ENCODE measurements around the gene FBN1.

FBN1 gene

GRCh38 chr15:48538941-48539340, 106.6 kb downstream of the FBN1 start:
- Histone ChIP-seq H3K4me1 (0 out of 2 replicates have a peak, but pooled peaks cover 3% of the 10 kb centered on the region), H3K27me3 (ENCODE audit: low read depth) (no peaks in the 10 kb centered on the region), H3K9me3 (no peaks in the 10 kb centered on the region), H3K4me3 (no peak overlapping the region), H3K36me3 (replicated peaks) (no peaks in the 10 kb centered on the region)
- in situ Hi-C loops (cut with MboI; ENCODE audit: low sequenced_read_pairs) = no loop called here
- DNase-seq (ENCODE audit: low spot score in 2 of 2) = no peak

- no peak for DNase-seq (ENCODE audit: low spot score in 2 of 2)
- H3K4me3 ChIP-seq = no peak overlapping the region
- H3K27me3 ChIP-seq (ENCODE audit: low read depth) = no peaks in the 10 kb centered on the region
- H3K36me3 ChIP-seq (replicated peaks) = no peaks in the 10 kb centered on the region
- H3K9me3 ChIP-seq = no peaks in the 10 kb centered on the region
- in situ Hi-C loops (cut with MboI; ENCODE audit: low sequenced_read_pairs) = no loop called here
- 0 out of 2 replicates have a peak, but pooled peaks cover 3% of the 10 kb centered on the region for H3K4me1 ChIP-seq
Measured at GRCh38 chr15:48537271-48538113, 108.0 kb downstream of the FBN1 start.

- H3K27me3 ChIP-seq (ENCODE audit: low read depth) = no peaks in the 10 kb centered on the region
- DNase-seq (ENCODE audit: low spot score in 2 of 2) = no peak
- H3K4me1 ChIP-seq = no peaks in the 10 kb centered on the region
- in situ Hi-C loops (cut with MboI; ENCODE audit: low sequenced_read_pairs) = no loop called here
- no peaks in the 10 kb centered on the region for H3K36me3 ChIP-seq (replicated peaks)
- H3K9me3 ChIP-seq = no peaks in the 10 kb centered on the region
- H3K4me3 ChIP-seq = no peak overlapping the region
Measured at GRCh38 chr15:48536681-48537091, 108.8 kb downstream of the FBN1 start.

- no peaks in the 10 kb centered on the region for H3K27me3 ChIP-seq (ENCODE audit: low read depth)
- no peaks in the 10 kb centered on the region for H3K4me1 ChIP-seq
- no peaks in the 10 kb centered on the region for H3K9me3 ChIP-seq
- no peaks in the 10 kb centered on the region for H3K36me3 ChIP-seq (replicated peaks)
- no peak overlapping the region for H3K4me3 ChIP-seq
- in situ Hi-C loops (cut with MboI; ENCODE audit: low sequenced_read_pairs) = no loop called here
- no peak for DNase-seq (ENCODE audit: low spot score in 2 of 2)
Measured at GRCh38 chr15:48533982-48534381, 111.5 kb downstream of the FBN1 start.

- Histone ChIP-seq H3K4me1 (no peaks in the 10 kb centered on the region), H3K36me3 (replicated peaks) (no peaks in the 10 kb centered on the region), H3K27me3 (ENCODE audit: low read depth) (no peaks in the 10 kb centered on the region), H3K4me3 (no peak overlapping the region), H3K9me3 (no peaks in the 10 kb centered on the region)
- no peak for DNase-seq (ENCODE audit: low spot score in 2 of 2)
- in situ Hi-C loops (cut with MboI; ENCODE audit: low sequenced_read_pairs) = no loop called here
Measured at GRCh38 chr15:48532946-48533345, 112.6 kb downstream of the FBN1 start.

- no peaks in the 10 kb centered on the region for H3K9me3 ChIP-seq
- no peaks in the 10 kb centered on the region for H3K27me3 ChIP-seq (ENCODE audit: low read depth)
- no peak overlapping the region for H3K4me3 ChIP-seq
- no peak for DNase-seq (ENCODE audit: low spot score in 2 of 2)
- in situ Hi-C loops (cut with MboI; ENCODE audit: low sequenced_read_pairs) = no loop called here
- H3K36me3 ChIP-seq (replicated peaks) = no peaks in the 10 kb centered on the region
- H3K4me1 ChIP-seq = no peaks in the 10 kb centered on the region
Measured at GRCh38 chr15:48530528-48530927, 115.0 kb downstream of the FBN1 start.

GRCh38 chr15:48528921-48529320, 116.6 kb downstream of the FBN1 start:
- Histone ChIP-seq H3K4me1 (no peaks in the 10 kb centered on the region), H3K36me3 (replicated peaks) (no peaks in the 10 kb centered on the region), H3K4me3 (no peak overlapping the region), H3K27me3 (ENCODE audit: low read depth) (no peaks in the 10 kb centered on the region), H3K9me3 (no peaks in the 10 kb centered on the region)
- DNase-seq (ENCODE audit: low spot score in 2 of 2) = no peak
- in situ Hi-C loops (cut with MboI; ENCODE audit: low sequenced_read_pairs) = no loop called here

- H3K4me3 ChIP-seq = no peak overlapping the region
- no peaks in the 10 kb centered on the region for H3K27me3 ChIP-seq (ENCODE audit: low read depth)
- no peak for DNase-seq (ENCODE audit: low spot score in 2 of 2)
- no peaks in the 10 kb centered on the region for H3K36me3 ChIP-seq (replicated peaks)
- in situ Hi-C loops (cut with MboI; ENCODE audit: low sequenced_read_pairs) = no loop called here
- no peaks in the 10 kb centered on the region for H3K4me1 ChIP-seq
- H3K9me3 ChIP-seq = no peaks in the 10 kb centered on the region
Measured at GRCh38 chr15:48527517-48527916, 118.0 kb downstream of the FBN1 start.

GRCh38 chr15:48522911-48523310, 122.6 kb downstream of the FBN1 start:
- no peak overlapping the region for H3K4me3 ChIP-seq
- in situ Hi-C loops (cut with MboI; ENCODE audit: low sequenced_read_pairs) = no loop called here
- no peak for DNase-seq (ENCODE audit: low spot score in 2 of 2)
- no peaks in the 10 kb centered on the region for H3K4me1 ChIP-seq
- H3K27me3 ChIP-seq (ENCODE audit: low read depth) = no peaks in the 10 kb centered on the region
- H3K36me3 ChIP-seq (replicated peaks) = no peaks in the 10 kb centered on the region
- no peaks in the 10 kb centered on the region for H3K9me3 ChIP-seq

GRCh38 chr15:48522123-48522522, 123.4 kb downstream of the FBN1 start:
- in situ Hi-C loops (cut with MboI; ENCODE audit: low sequenced_read_pairs) = no loop called here
- no peaks in the 10 kb centered on the region for H3K4me1 ChIP-seq
- no peaks in the 10 kb centered on the region for H3K27me3 ChIP-seq (ENCODE audit: low read depth)
- H3K9me3 ChIP-seq = no peaks in the 10 kb centered on the region
- no peaks in the 10 kb centered on the region for H3K36me3 ChIP-seq (replicated peaks)
- H3K4me3 ChIP-seq = no peak overlapping the region
- no peak for DNase-seq (ENCODE audit: low spot score in 2 of 2)

- Histone ChIP-seq H3K9me3 (no peaks in the 10 kb centered on the region), H3K4me3 (no peak overlapping the region), H3K4me1 (no peaks in the 10 kb centered on the region), H3K36me3 (replicated peaks) (no peaks in the 10 kb centered on the region), H3K27me3 (ENCODE audit: low read depth) (no peaks in the 10 kb centered on the region)
- in situ Hi-C loops (cut with MboI; ENCODE audit: low sequenced_read_pairs) = no loop called here
- peak in 1 of 2 experiments; percentile 27 for DNase-seq (ENCODE audit: low spot score in 2 of 2)
Measured at GRCh38 chr15:48520376-48521155, 124.9 kb downstream of the FBN1 start.

- H3K9me3 ChIP-seq = no peaks in the 10 kb centered on the region
- H3K36me3 ChIP-seq (replicated peaks) = no peaks in the 10 kb centered on the region
- DNase-seq (ENCODE audit: low spot score in 2 of 2) = no peak
- no peak overlapping the region for H3K4me3 ChIP-seq
- in situ Hi-C loops (cut with MboI; ENCODE audit: low sequenced_read_pairs) = no loop called here
- H3K27me3 ChIP-seq (ENCODE audit: low read depth) = no peaks in the 10 kb centered on the region
- H3K4me1 ChIP-seq = no peaks in the 10 kb centered on the region
Measured at GRCh38 chr15:48516121-48516520, 129.4 kb downstream of the FBN1 start.

GRCh38 chr15:48515500-48515899, 130.0 kb downstream of the FBN1 start:
- Histone ChIP-seq H3K36me3 (replicated peaks) (no peaks in the 10 kb centered on the region), H3K27me3 (ENCODE audit: low read depth) (no peaks in the 10 kb centered on the region)
- in situ Hi-C loops (cut with MboI; ENCODE audit: low sequenced_read_pairs) = no loop called here

GRCh38 chr15:48514103-48514816, 131.2 kb downstream of the FBN1 start:
- no peak overlapping the region for H3K4me3 ChIP-seq
- H3K9me3 ChIP-seq = no peaks in the 10 kb centered on the region
- no peaks in the 10 kb centered on the region for H3K27me3 ChIP-seq (ENCODE audit: low read depth)
- H3K36me3 ChIP-seq (replicated peaks) = no peaks in the 10 kb centered on the region
- in situ Hi-C loops (cut with MboI; ENCODE audit: low sequenced_read_pairs) = no loop called here
- no peak for DNase-seq (ENCODE audit: low spot score in 2 of 2)
- no peaks in the 10 kb centered on the region for H3K4me1 ChIP-seq

More at GRCh38 chr15:48515500-48515899, 130.0 kb downstream of the FBN1 start:
- Histone ChIP-seq H3K9me3 (no peaks in the 10 kb centered on the region), H3K4me3 (no peak overlapping the region), H3K4me1 (no peaks in the 10 kb centered on the region)
- DNase-seq (ENCODE audit: low spot score in 2 of 2) = no peak

Data from HAP-1 (cell line).